NCI-H1105 (cell line): ENCODE data around the gene CRIP2.

Experiments used
- DNase-seq: peaks from one replicate; lab custom pipeline; 2025; lab: John Stamatoyannopoulos, UW

The CRIP2 gene

GRCh38 chr14:105444859-105445258 is 29.8 kb upstream of the CRIP2 start:
- DNase-seq: no peak

DNA sequence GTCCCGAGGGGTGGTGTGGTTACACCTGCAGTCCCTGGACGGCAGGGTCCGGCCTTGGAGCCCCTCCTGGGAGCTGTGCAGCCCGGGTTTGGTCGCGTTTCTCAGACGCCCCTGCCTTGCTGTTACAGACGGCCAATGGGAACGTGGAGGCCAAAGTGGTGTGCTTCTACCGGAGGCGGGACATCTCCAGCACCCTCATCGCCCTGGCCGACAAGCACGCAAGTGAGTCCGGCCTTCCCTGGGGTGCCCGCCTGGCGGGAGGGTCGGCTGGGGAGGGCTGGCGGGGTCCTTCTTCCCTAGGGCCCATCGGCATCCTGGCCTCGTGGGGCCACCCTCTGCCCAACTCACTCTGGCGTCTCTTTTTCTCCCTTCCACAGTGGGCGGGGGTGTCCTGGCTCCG is 29.3 kb upstream of the CRIP2 start:
- no peak for DNase-seq

- no peak for DNase-seq
Measured at GRCh38 chr14:105445901-105446845, 28.4 kb upstream of the CRIP2 start.

GRCh38 chr14:105446971-105447370 is 27.6 kb upstream of the CRIP2 start:
- no peak for DNase-seq

GRCh38 chr14:105447651-105448640 is 26.7 kb upstream of the CRIP2 start:
- no peak for DNase-seq

GRCh38 chr14:105448706-105449111 is 25.9 kb upstream of the CRIP2 start:
- no peak for DNase-seq

DNA sequence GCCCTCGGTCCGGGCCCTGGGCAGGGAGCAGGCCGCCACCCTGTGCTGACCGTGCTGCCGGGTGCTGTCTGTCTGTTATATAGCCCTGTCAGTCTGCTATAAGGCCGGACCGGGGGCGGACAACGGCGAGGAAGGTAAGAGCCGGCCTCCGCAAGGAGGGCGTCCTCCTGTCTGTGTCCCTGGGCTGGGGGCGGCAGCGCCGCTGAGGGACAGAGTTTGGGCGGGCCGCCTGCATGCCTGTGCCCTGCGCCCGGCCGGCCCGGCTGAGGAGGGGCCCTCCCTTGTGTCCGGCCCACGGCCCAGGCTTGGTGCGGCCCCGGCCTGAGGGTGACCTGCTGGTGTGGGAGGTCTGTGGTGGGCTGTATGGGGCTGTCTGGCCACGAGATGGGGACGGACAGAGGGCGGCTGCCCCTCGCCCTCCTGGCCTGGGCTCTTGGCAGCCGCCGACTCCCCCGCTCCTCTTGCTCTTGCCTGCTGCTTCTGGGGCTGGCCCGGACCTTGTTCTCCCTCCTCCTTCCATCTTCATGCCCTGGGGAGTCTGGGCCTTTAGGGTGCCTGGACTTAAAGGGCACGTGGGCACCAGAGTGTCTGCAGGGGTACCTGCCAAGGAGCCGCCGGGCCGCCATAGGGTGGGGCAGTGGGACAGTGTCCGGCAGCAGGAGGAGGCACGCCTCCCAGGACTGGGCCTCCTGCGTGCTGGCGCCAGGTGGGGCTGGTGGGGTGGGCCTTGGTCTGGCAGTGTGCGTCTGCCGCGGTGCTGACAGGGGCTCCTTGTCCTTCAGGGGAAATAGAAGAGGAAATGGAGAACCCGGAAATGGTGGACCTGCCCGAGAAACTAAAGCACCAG is 25.1 kb upstream of the CRIP2 start:
- DNase-seq: no peak

DNA sequence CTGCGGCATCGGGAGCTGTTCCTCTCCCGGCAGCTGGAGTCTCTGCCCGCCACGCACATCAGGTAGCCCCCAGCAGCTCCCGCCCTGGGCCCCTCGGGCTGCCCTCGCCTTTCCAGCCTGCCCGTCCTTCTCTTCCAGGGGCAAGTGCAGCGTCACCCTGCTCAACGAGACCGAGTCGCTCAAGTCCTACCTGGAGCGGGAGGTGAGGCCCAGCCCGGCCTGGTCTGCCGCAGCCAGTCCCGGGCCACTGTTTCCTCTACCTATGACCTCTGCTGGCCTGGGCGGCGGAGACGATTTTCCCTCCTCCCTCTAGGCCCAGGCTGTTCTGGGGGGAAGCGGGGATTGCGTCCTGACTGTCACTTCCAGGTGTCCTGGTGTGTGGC is 24.5 kb upstream of the CRIP2 start:
- DNase-seq: no peak

DNA sequence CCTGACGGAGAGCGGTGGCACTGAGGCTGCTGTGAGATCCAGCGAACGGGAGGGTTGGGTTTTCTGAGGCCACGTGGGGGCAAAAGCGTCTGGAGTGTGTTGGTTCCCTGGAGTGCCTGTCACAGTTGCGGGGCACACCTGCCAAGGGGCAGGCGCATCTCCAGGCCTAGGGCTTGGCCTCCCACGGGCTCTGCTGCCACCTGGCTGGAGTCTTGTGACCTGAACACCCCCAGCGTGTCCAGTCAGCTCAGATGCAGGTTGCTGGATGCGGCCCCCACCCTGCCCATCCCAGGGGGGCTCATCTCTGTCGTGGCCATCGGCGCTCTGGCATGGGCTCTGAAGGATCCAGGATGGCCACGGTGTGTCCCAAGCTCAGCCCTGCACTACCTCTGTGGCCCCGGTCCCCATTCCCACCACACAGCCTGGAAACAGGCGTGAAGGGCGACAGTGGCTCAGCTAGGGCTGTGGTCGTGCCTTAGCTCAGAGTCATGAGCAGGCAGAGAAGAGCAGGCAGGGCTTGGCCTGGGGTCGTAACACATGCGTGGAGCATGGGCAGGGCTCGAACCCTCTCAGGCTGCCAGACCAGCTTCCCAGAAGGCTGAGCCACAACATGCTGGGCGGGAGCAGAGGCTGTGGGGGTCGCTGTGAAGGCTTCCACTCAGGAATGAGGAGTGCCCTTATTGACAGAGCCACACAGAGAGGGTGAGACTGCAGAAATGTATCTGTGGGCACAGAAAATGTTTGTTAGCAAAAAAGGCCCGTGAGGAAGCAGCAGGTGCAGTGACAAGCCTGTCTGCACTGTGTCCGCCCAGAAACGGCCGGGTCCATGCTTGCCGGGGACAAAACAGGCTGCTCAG is 23.5 kb upstream of the CRIP2 start:
- DNase-seq: no peak

DNA sequence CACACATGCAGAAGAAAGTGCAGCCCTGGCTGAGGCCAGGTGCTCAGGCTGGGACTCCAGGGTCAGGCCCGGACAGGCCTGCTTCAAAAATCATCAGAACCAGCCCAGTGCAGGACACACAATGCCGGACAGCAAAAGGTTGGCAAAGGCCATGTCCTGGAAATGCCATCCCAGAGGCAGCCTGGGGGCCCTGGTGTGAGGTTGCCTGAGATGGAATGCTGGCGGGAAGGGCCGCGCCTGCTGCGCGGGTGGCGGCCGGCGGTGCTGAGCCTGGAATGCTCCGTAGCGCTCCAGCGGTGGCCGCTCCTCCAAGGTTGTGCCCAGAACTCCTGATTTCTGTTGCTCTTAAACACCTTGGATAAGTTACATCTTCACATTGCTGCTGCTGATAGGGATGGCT is 21.7 kb upstream of the CRIP2 start:
- DNase-seq: no peak

GRCh38 chr14:105453847-105454246 is 20.8 kb upstream of the CRIP2 start:
- DNase-seq: no peak

- no peak for DNase-seq
Measured at GRCh38 chr14:105455086-105455640, 19.5 kb upstream of the CRIP2 start.

DNA sequence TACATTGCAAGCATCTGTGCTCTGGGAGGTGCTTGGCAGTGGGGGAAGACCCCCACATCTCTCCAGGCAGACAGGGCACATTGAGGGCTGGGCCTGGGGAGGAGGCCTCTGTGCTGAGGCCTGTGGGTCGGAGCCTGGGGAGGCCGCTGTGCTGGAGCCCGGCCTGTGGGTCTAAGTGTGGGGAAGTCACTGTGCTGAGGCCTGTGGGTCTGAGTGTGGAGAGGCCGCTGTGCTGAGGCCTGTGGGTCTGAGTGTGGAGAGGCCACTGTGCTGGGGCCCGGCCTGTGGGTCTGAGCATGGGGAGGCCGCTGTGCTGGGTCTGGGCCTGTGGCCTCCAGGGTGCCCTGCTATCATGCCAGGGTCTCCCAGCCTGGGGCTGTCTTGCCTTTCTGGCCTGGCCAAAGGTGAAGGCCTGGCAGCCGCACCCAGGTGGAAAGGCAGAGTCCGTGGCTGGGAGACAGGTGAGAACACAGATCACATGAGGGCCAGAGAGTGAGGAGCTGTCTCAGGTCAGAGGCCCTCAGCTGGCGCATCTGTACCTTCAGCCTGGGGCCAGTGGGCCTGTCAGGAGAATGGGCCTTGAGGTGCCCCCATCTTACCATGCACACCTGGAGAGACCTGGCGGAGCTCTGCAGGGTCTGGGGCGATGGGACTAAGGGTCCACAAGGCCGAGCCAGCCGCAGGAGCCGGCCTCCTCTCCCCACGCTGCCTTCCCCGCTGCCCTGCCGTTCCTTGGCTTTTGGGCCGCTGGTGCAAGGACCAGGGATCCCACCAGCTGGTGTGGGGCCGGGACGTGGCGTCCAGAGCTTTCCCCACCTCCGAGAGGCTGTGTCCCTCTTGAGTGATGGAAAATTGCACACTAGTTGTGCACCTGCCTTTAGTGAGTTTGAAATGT is 18.6 kb upstream of the CRIP2 start:
- no peak for DNase-seq

DNA sequence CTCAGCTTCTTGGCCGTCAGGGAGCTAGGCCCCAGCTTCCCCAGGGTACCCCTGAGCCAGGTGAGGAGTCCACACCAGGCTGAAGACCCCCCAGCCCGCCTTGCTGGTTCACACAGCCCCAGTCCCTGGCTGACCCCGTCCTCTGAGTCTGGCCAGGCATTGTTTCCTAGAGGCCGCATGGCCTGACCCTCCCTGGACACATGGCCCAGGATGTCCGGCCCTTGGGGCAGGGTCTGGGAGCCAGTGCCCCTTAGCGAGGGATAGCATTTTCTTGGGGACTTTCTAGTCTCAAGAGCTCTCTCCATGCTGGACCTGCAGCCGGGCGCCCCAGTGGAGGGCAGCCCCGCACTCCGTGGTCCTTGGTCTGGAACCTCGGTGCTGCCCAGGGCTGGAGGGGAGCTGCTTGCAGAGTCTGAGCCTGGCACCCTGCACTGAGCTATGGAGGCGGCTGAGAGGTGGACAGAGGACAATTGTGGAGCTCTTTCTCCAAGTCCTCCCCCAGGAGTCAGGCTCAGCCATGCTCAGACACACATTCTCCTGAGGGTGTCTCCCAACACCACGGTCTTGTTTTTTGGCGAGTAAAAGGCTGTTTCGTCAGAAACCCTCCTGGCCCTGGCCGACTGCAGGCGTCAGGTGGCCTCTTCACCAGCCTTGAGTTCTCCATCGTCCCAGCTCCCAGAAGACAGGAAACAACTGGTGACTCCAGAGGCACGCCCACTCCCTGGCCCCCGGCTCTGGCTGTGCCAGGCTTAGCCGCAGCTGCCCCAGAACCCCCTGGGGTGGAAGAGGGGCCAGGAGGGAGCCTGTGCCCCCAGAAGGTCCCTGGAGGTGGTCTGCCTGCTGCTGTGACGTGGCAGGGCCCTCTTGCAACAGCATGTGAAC is 17.6 kb upstream of the CRIP2 start:
- DNase-seq: no peak

DNA sequence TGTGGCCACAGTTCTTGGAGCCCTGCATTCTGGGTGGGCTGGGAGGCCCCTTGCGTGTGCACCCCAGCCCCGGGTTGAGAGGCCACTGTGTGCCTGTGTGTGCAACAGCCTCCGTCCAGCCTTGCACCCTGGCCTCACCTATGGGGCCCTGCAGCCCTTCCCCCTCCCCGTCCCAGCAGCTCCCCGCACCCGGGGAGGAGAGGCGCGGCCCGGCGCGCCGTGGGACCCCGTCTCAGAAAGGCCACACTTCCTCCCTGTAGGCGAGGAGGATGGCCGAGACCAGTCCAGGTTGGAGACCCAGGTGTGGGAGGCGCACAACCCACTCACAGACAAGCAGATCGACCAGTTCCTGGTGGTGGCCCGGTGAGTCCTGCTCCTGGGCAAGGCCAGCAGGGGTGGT is 16.6 kb upstream of the CRIP2 start:
- no peak for DNase-seq

GRCh38 chr14:105458571-105458970 is 16.1 kb upstream of the CRIP2 start:
- no peak for DNase-seq

- DNase-seq: no peak
Measured at GRCh38 chr14:105460116-105460515, 14.5 kb upstream of the CRIP2 start.

DNA sequence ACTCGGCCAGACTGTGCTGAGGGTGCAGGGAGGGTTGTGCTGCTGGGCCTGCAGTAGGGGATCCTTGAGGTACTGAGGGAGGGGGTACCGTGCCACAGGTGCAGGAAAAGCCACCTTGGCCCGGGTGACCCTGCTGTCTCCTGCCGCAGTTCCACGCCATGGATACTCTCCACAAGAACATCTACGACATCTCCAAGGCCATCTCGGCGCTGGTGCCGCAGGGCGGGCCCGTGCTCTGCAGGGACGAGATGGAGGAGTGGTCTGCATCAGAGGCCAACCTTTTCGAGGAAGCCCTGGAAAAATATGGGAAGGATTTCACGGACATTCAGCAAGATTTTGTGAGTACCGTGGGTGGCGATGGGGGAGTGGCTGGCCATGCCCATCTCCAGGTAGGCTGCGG is 14.0 kb upstream of the CRIP2 start:
- no peak for DNase-seq

DNA sequence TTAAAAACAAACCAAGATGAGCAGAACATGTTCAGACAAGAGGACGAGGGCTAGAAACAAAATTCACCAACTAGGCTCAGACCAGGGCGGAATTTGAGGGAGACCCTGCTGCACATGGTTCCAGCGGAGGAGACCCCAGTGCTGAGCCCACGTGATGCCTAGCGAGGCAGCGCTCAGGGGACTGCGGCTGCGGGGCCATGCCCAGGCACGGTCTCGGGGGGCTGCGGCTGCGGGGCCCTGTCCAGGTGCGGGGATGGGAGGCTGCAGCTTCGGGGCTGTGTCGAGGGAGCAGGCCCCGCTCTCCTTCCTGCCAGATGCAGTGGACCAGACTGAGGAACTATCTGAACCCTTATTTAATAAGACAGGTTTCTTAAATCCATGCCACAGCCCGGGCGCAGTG is 12.7 kb upstream of the CRIP2 start:
- no peak for DNase-seq
